Right kidney (tissue), 1 donor: ENCODE data around the gene PRRG1.
"Not testable (repeated sequence)": the region's sequence is repeated elsewhere in the genome, so short reads cannot be mapped to it uniquely, and the experiment has no call there.

Experiments used
- DNase-seq: peaks from one replicate; pipeline ENCODE4 v3.0.0-alpha.2; 2016

PRRG1 gene

GRCh38 chrX:37468124-37468739 is 119.1 kb downstream of the PRRG1 start:
- no peak for DNase-seq

- DNase-seq, result no peak
These were observed 121.5 kb downstream of the PRRG1 start for GRCh38 chrX:37470711-37471110.

- DNase-seq, result no peak
These were observed 123.7 kb downstream of the PRRG1 start for GRCh38 chrX:37472836-37473235.

GRCh38 chrX:37474478-37474877 is 125.3 kb downstream of the PRRG1 start:
- no peak for DNase-seq

GRCh38 chrX:37476571-37477170 is 127.5 kb downstream of the PRRG1 start:
- DNase-seq, result no peak

GRCh38 chrX:37484335-37484734 is 135.2 kb downstream of the PRRG1 start:
- DNase-seq, result not testable (repeated sequence)

GRCh38 chrX:37485429-37485828 is 136.3 kb downstream of the PRRG1 start:
- no peak for DNase-seq

GRCh38 chrX:37487271-37487670 is 138.1 kb downstream of the PRRG1 start:
- no peak for DNase-seq

GRCh38 chrX:37488323-37488722 is 139.2 kb downstream of the PRRG1 start:
- DNase-seq, result no peak

- no peak for DNase-seq
These were observed 142.5 kb downstream of the PRRG1 start for GRCh38 chrX:37491686-37492085.

- DNase-seq, result not testable (repeated sequence)
These were observed 146.6 kb downstream of the PRRG1 start for GRCh38 chrX:37495760-37496159.

GRCh38 chrX:37497126-37497525 is 148.0 kb downstream of the PRRG1 start:
- DNase-seq, result not testable (repeated sequence)

GRCh38 chrX:37498323-37498722 is 149.2 kb downstream of the PRRG1 start:
- DNase-seq, result not testable (repeated sequence)

GRCh38 chrX:37499649-37500048 is 150.5 kb downstream of the PRRG1 start:
- DNase-seq, result not testable (repeated sequence)

GRCh38 chrX:37504991-37505390 is 155.8 kb downstream of the PRRG1 start:
- no peak for DNase-seq
